Measurements from ENCODE around the gene CNTNAP2. TPM values are rescaled to one million over a fixed set of nuclear protein-coding genes. Genes with fewer than 3 reads are reported as not detected.

CNTNAP2 gene
- total and polyA plus RNA-seq, 2 of the 4 experiments (the other 2 are of a cell fraction) = not detected

- Histone ChIP-seq H2BK120ac (ENCODE audit: low read depth, low read length) (no peak overlapping the region), H4K91ac (ENCODE audit: insufficient read depth, low read depth, low read length) (no peak overlapping the region), H3K56ac (ENCODE audit: extremely low read depth, insufficient read depth, low read length) (no peak overlapping the region), H2AFZ (replicated peaks; ENCODE audit: low read length, poor library complexity) (no peak overlapping the region), H3K4ac (ENCODE audit: low read depth, low read length) (no peak overlapping the region), H2AK9ac (replicated peaks; ENCODE audit: low read depth, low read length, poor library complexity) (no peak overlapping the region), H3K79me1 (ENCODE audit: low read depth in 1 of 2, low read length in 2 of 2) (no peaks in the 10 kb centered on the region), H4K8ac (ENCODE audit: low read depth in 2 of 2, low read length in 2 of 2) (no peak overlapping the region), H3K9me1 (ENCODE audit: insufficient read depth, low read length) (no peaks in the 10 kb centered on the region), H3K23ac (ENCODE audit: low read depth, low read length) (no peak overlapping the region), H3K9me3 (ENCODE audit: control insufficient read depth, insufficient read depth, low read length) (peaks cover 3% of the 10 kb centered on the region), H3K4me1 (ENCODE audit: control insufficient read depth, insufficient read depth, low read length) (no peaks in the 10 kb centered on the region), H3K36me3 (ENCODE audit: control insufficient read depth, insufficient read depth, low read length) (no peaks in the 10 kb centered on the region), H3K4me3 (ENCODE audit: insufficient read depth, low read depth, low read length) (no peak overlapping the region), H2AK5ac (ENCODE audit: low read depth, low read length) (no peak overlapping the region), H2BK15ac (ENCODE audit: low read depth, low read length) (no peak overlapping the region), H2BK20ac (ENCODE audit: low read depth, low read length) (no peak overlapping the region), H3K4me2 (ENCODE audit: low read depth, low read length) (no peak overlapping the region), H4K5ac (ENCODE audit: low read depth, low read length) (no peak overlapping the region), H3K14ac (replicated peaks; ENCODE audit: low read depth, low read length) (no peak overlapping the region), H3K27me3 (ENCODE audit: control insufficient read depth, insufficient read depth, low read length) (no peaks in the 10 kb centered on the region), H3K9ac (ENCODE audit: low read depth, low read length) (no peak overlapping the region), H4K20me1 (ENCODE audit: insufficient read depth, low read length) (no peaks in the 10 kb centered on the region), H3K18ac (ENCODE audit: low read depth, low read length) (no peak overlapping the region), H2BK5ac (ENCODE audit: low read depth, low read length, poor library complexity, severe bottlenecking) (no peak overlapping the region), H3K27ac (ENCODE audit: insufficient read depth, low read length) (no peak overlapping the region)
- TF ChIP-seq MAZ (IDR thresholded peaks at IDR 0.05; ENCODE audit: borderline replicate concordance, low read depth, low read length) (no peak), USF2 (IDR thresholded peaks at IDR 0.05; ENCODE audit: low read depth, low read length) (no peak), ELK1 (IDR thresholded peaks at IDR 0.05; ENCODE audit: borderline replicate concordance, low read depth, low read length) (no peak), POLR2A (IDR thresholded peaks at IDR 0.05; ENCODE audit: low read depth, low read length) (no peak), CHD1 (IDR thresholded peaks at IDR 0.05; ENCODE audit: low read depth, low read length) (no peak)
- no CpG with 5 or more reads among the region's 8 CpGs for WGBS, 2 experiments (ENCODE audit: extremely low coverage in 2 of 2, insufficient read length in 1 of 2)
- dilution Hi-C loops (cut with HindIII; ENCODE audit: low sequenced_read_pairs, unreplicated experiment) = no loop called here
- in situ Hi-C loops (cut with MboI; ENCODE audit: low sequenced_read_pairs) = no loop called here
- BruUV-seq (replicated peaks) = no TSS peak
- ChIA-PET POLR2A (ENCODE audit: unreplicated experiment) (no interaction called here), CTCF (no interaction called here)
- DNase-seq (no peak), ATAC-seq (ENCODE audit: low read depth) (no peak)
- intact Hi-C loops (cut with micrococcal nuclease) = no loop called here
Observed at GRCh38 chr7:147265528-147265927, 1148.9 kb downstream of the CNTNAP2 start.
